ENCODE results near the gene STAT3.

GRCh38 chr17:42287977-42288802 lies 100.1 kb downstream of the STAT3 start, which contains the start of gene STAT5A:
- TF ChIP-seq POLR2A (IDR thresholded peaks at IDR 0.05), result peak; percentile 18 to 54
- TF ChIP-seq CTCF (IDR thresholded peaks at IDR 0.05), result no peak
- TF ChIP-seq POLR2AphosphoS5 (IDR thresholded peaks at IDR 0.05), result peak; percentile 83 to 95 (median 88)
- TF ChIP-seq EP300 (IDR thresholded peaks at IDR 0.05), result no peak

Data from sigmoid colon (tissue), 4 donors.